MM.1S (cell line): ENCODE data around the gene TROAP.

Experiments
- CTCF ChIP-seq: fragments of 300-600 bp; sonication (generic); IDR thresholded peaks from 2 replicates; pipeline ENCODE4 v1.5.1; 2016; ENCODE audit warnings: antibody characterized with exemption, low read length, mixed read lengths
- EZH2 ChIP-seq: fragments of 300-600 bp; sonication (generic); optimal IDR thresholded peaks from 2 replicates; pipeline ENCODE3; 2017; ENCODE audit warnings: low read depth, mild to moderate bottlenecking, antibody characterized with exemption, low read length, mixed read lengths
- EZH2phosphoT487 ChIP-seq: fragments of 300-600 bp; sonication (generic); IDR thresholded peaks from 2 replicates; pipeline ENCODE4 v1.6.1; 2018; ENCODE audit warnings: antibody characterized with exemption, low read length

GRCh38 chr12:49327887-49328286 lies 4.8 kb downstream of the TROAP start:
- TF ChIP-seq CTCF = no peak
- TF ChIP-seq EZH2phosphoT487 = no peak
- no peak for TF ChIP-seq EZH2
